HG03280 (cell line): ENCODE data around the gene PRSS8.
"Not testable (repeated sequence)": the region's sequence is repeated elsewhere in the genome, so short reads cannot be mapped to it uniquely, and the experiment has no call there.

Experiments
- ATAC-seq: cut with Tn5 transposase; IDR thresholded peaks from one replicate; pipeline ENCODE4 v1.9.1; 2021; ENCODE audit warnings: mild to moderate bottlenecking, moderate library complexity; ENCODE audit not compliant: unreplicated experiment

The PRSS8 gene

GRCh38 chr16:31135535-31136286, at the start of gene PRSS8:
TSS of gene PRSS8 (minus strand) at chr16:31135727. CDS start at chr16:31135498, 229 bp downstream.
- no peak for ATAC-seq

GRCh38 chr16:31184888-31185287, 49.4 kb upstream of the PRSS8 start:
- no peak for ATAC-seq

- ATAC-seq: no peak
These were observed 48.2 kb upstream of the PRSS8 start for GRCh38 chr16:31183432-31184428.

- ATAC-seq: no peak
These were observed 46.9 kb upstream of the PRSS8 start for GRCh38 chr16:31182391-31182790.

- ATAC-seq: no peak
These were observed 45.7 kb upstream of the PRSS8 start for GRCh38 chr16:31181102-31181830.

GRCh38 chr16:31179747-31180459, 44.4 kb upstream of the PRSS8 start, which contains the start of gene FUS:
TSS of gene FUS (plus strand) at chr16:31180139. CDS start at chr16:31180215, 76 bp downstream.
- ATAC-seq: peak; percentile 58

GRCh38 chr16:31179219-31179746, 43.8 kb upstream of the PRSS8 start:
- peak; percentile 5 for ATAC-seq

- no peak for ATAC-seq
These were observed 41.6 kb upstream of the PRSS8 start for GRCh38 chr16:31177136-31177535.

GRCh38 chr16:31170048-31170447, 34.5 kb upstream of the PRSS8 start:
- ATAC-seq: not testable (repeated sequence)

- ATAC-seq: no peak
These were observed 33.3 kb upstream of the PRSS8 start for GRCh38 chr16:31168848-31169247.

GRCh38 chr16:31167315-31167714, 31.8 kb upstream of the PRSS8 start:
- ATAC-seq: no peak

GRCh38 chr16:31157136-31157535, 21.6 kb upstream of the PRSS8 start:
- no peak for ATAC-seq

- ATAC-seq: not testable (repeated sequence)
These were observed 15.4 kb upstream of the PRSS8 start for GRCh38 chr16:31150976-31151375.

- no peak for ATAC-seq
These were observed 14.7 kb upstream of the PRSS8 start, which contains the start of gene PRSS36 for GRCh38 chr16:31149894-31150890. TSS of gene PRSS36 (minus strand) at chr16:31150066. CDS start at chr16:31150035, 31 bp downstream.

GRCh38 chr16:31149332-31149731, 13.8 kb upstream of the PRSS8 start:
- ATAC-seq: no peak

GRCh38 chr16:31148896-31149295, 13.4 kb upstream of the PRSS8 start:
- ATAC-seq: no peak

- no peak for ATAC-seq
These were observed 12.8 kb upstream of the PRSS8 start for GRCh38 chr16:31148281-31148728.

- ATAC-seq: no peak
These were observed 12.0 kb upstream of the PRSS8 start for GRCh38 chr16:31147574-31147973.
